Measurements from ENCODE around the gene PTPN23. TPM values are rescaled to one million over a fixed set of nuclear protein-coding genes. Genes with fewer than 3 reads are reported as not detected.

Gene PTPN23
- total and polyA plus RNA-seq, 2 donors from 2014 or later, result 12.6 to 48.5 TPM

GRCh38 chr3:47348411-47349154 is 32.2 kb upstream of the PTPN23 start:
- Histone ChIP-seq H3K27me3 (ENCODE audit: control insufficient read depth, insufficient read depth, low read length) (no peaks in the 10 kb centered on the region), H3K9me3 (ENCODE audit: control insufficient read depth in 2 of 3, insufficient read depth in 1 of 3, low read length in 3 of 3) (no peaks in the 10 kb centered on the region), H3K27ac (ENCODE audit: low read depth in 2 of 2, low read length in 2 of 2) (no peak overlapping the region), H3K4me3 (ENCODE audit: low read length in 3 of 3) (no peak overlapping the region), H3K9ac (ENCODE audit: low read length in 3 of 3) (no peak overlapping the region), H3K4me1 (ENCODE audit: control insufficient read depth in 2 of 3, insufficient read depth in 2 of 3, low read depth in 1 of 3, low read length in 3 of 3) (no peaks in the 10 kb centered on the region), H3K36me3 (ENCODE audit: control insufficient read depth in 2 of 3, insufficient read depth in 3 of 3, low read length in 3 of 3) (peaks cover 0 to 11% (median 11%) of the 10 kb centered on the region in 3 donors)
- TF ChIP-seq, protein P1, sequence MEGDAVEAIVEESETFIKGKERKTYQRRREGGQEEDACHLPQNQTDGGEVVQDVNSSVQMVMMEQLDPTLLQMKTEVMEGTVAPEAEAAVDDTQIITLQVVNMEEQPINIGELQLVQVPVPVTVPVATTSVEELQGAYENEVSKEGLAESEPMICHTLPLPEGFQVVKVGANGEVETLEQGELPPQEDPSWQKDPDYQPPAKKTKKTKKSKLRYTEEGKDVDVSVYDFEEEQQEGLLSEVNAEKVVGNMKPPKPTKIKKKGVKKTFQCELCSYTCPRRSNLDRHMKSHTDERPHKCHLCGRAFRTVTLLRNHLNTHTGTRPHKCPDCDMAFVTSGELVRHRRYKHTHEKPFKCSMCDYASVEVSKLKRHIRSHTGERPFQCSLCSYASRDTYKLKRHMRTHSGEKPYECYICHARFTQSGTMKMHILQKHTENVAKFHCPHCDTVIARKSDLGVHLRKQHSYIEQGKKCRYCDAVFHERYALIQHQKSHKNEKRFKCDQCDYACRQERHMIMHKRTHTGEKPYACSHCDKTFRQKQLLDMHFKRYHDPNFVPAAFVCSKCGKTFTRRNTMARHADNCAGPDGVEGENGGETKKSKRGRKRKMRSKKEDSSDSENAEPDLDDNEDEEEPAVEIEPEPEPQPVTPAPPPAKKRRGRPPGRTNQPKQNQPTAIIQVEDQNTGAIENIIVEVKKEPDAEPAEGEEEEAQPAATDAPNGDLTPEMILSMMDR (IDR thresholded peaks at IDR 0.05; ENCODE audit: borderline replicate concordance, extremely low read depth, insufficient read depth), result no peak
- no peak for FAIRE-seq
- intact Hi-C loops (cut with DNase I), result no loop called here
- DNase-seq, result no peak

- Histone ChIP-seq H3K4me1 (ENCODE audit: control insufficient read depth in 2 of 3, insufficient read depth in 2 of 3, low read depth in 1 of 3, low read length in 3 of 3) (no peaks in the 10 kb centered on the region), H3K27ac (ENCODE audit: low read depth in 2 of 2, low read length in 2 of 2) (no peak overlapping the region), H3K9ac (ENCODE audit: low read length in 3 of 3) (no peak overlapping the region), H3K9me3 (ENCODE audit: control insufficient read depth in 2 of 3, insufficient read depth in 1 of 3, low read length in 3 of 3) (peaks cover 0 to 4% (median 0%) of the 10 kb centered on the region in 3 donors), H3K36me3 (ENCODE audit: control insufficient read depth in 2 of 3, insufficient read depth in 3 of 3, low read length in 3 of 3) (no peaks in the 10 kb centered on the region), H3K4me3 (ENCODE audit: low read length in 3 of 3) (no peak overlapping the region), H3K27me3 (ENCODE audit: control insufficient read depth, insufficient read depth, low read length) (no peaks in the 10 kb centered on the region)
- TF ChIP-seq, protein P1 (IDR thresholded peaks at IDR 0.05; ENCODE audit: borderline replicate concordance, extremely low read depth, insufficient read depth), result no peak
- FAIRE-seq, result no peak
- intact Hi-C loops (cut with DNase I), result no loop called here
- DNase-seq, result no peak
Measured at GRCh38 chr3:47355010-47355409, 25.8 kb upstream of the PTPN23 start.

- no peak overlapping the region for H3K9ac ChIP-seq (ENCODE audit: low read length in 3 of 3)
- H3K27ac ChIP-seq (ENCODE audit: low read depth in 2 of 2, low read length in 2 of 2), result no peak overlapping the region
- FAIRE-seq (no peak), DNase-seq (peak in 1 of 5 donors; percentile 72)
- no peaks in the 10 kb centered on the region for H3K27me3 ChIP-seq (ENCODE audit: control insufficient read depth, insufficient read depth, low read length)
- intact Hi-C loops (cut with DNase I), result no loop called here
- TF ChIP-seq, protein P1 (IDR thresholded peaks at IDR 0.05; ENCODE audit: borderline replicate concordance, extremely low read depth, insufficient read depth), result no peak
- H3K4me3 ChIP-seq (ENCODE audit: low read length in 3 of 3), result no peak overlapping the region
- H3K36me3 ChIP-seq (ENCODE audit: control insufficient read depth in 2 of 3, insufficient read depth in 3 of 3, low read length in 3 of 3), result no peaks in the 10 kb centered on the region
- peaks cover 0 to 6% (median 0%) of the 10 kb centered on the region in 3 donors for H3K9me3 ChIP-seq (ENCODE audit: control insufficient read depth in 2 of 3, insufficient read depth in 1 of 3, low read length in 3 of 3)
- no peaks in the 10 kb centered on the region for H3K4me1 ChIP-seq (ENCODE audit: control insufficient read depth in 2 of 3, insufficient read depth in 2 of 3, low read depth in 1 of 3, low read length in 3 of 3)
Measured at GRCh38 chr3:47356201-47356600, 24.6 kb upstream of the PTPN23 start.
